NCI-H1694 (cell line): Measurements from ENCODE around the gene THUMPD1.
"Not testable (repeated sequence)": the region's sequence is repeated elsewhere in the genome, so short reads cannot be mapped to it uniquely, and the experiment has no call there.

Source experiments
- DNase-seq: peaks from one replicate; lab custom pipeline; 2025; lab: John Stamatoyannopoulos, UW

THUMPD1 gene

DNA sequence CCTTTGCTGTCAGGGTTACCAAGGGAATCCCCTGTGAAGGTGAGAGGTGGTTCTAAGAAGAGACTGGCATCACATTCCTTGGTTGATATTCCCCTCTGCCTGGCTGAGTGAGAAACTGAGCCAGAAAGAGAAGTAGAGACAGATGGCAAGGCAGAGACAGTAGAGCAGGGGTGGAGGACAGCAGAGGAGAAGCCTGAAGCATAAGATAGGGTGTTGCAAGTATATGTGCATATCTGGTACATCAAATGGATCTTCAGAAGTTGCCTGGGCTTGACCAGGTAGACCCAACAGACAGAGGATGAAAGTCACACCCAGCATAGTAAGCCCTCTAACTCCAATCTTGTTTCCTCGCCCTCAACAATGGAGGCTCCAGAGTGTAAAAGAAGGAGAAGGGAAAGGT is 7.9 kb upstream of the THUMPD1 start:
- DNase-seq: no peak

DNA sequence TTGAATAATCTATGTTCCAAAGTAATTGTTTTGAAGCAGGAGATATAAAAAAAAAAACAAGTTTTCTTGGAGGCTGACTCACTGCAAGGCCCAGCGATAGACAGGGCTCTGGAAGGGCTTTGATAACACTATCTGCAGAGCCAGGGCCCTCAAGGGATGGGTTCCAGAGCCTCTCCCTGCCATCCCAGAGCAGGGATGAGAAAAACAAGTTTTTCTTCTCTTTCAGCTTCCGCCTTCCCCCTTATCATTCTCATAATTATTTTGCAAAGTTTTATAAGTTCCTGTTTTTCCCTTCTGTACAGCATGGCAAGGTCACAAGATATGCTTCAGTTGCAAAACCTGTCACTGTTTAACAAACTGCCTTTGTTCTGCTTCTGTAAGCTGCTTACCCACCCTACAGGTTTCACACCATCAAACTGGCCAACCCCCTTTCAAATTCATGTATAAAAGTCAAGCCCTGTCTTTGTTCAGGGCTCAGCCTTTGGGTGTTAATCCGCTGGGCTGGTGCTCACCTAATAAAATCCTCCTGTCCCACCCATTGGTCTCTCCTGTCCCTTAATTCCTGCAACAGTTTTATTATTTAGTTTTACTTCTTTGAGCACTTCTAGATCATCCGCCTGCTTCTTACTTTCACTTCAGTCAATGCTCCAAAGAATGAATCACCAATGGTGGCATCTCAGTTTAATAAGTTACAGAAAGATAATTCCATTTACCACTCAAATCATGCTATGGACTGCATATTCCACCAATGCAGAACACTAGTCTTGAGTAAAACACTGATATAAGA is 5.6 kb upstream of the THUMPD1 start:
- no peak for DNase-seq

DNA sequence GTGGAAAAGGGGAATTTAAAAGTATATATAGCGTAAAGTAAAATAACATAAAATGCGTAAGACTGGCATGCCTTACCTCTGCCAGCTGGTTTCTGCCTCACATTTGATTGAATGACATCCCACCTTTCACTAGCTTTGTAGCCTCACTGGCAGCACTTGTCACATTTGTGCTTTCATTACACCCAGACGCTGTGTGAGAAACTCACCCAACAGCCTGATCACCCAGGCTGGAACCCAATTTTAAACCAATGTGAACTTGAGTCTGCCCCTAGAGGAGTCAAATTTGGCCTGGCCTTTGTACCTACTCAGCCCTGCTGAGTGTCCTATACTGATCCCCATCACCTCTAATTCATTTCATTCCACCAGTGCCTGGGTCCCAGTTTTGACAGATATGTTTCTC is 4.8 kb upstream of the THUMPD1 start:
- DNase-seq: no peak

DNA sequence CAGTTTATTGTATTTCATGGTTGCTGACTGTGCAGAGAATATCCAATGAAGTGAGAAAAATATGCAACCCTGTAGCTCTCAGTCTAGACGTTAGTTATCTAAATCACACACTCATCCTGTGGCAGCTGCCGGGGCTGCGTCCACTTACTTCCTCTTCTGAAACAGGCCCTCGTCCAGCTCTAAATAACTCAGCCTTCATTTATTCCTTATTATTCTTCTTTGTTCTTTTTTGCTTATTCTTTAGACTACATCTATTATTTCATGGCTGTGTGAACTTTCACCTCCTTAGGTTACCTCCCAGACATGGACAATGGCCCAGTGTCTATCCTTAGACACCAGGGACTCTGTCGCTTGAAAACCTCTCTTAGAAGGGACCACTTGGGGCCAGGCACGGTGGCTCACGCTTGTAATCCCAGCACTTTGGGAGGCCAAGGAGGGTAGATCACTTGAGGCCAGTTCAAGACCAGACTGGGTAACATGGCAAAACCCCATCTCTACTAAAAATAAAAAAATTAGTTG is 3.4 kb upstream of the THUMPD1 start:
- DNase-seq: no peak

DNA sequence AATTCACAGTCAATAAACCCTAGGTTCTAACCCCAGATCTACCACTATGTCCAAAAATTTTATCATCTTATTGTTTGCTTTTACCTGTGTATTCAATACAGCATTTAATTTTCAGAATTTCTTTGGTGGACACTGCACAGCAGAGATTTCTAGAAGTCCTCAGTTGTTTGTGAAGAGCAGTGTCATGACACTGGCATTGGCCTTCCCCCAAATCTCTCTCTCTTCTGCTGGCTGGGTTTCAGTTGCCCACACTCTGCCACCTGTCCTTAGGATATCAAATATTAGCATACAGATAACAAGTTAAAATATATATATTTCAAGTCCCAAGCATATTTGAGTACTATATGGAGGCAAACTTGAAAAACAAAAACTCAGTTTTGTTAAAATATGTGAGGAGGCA is 2.0 kb upstream of the THUMPD1 start:
- DNase-seq: no peak

DNA sequence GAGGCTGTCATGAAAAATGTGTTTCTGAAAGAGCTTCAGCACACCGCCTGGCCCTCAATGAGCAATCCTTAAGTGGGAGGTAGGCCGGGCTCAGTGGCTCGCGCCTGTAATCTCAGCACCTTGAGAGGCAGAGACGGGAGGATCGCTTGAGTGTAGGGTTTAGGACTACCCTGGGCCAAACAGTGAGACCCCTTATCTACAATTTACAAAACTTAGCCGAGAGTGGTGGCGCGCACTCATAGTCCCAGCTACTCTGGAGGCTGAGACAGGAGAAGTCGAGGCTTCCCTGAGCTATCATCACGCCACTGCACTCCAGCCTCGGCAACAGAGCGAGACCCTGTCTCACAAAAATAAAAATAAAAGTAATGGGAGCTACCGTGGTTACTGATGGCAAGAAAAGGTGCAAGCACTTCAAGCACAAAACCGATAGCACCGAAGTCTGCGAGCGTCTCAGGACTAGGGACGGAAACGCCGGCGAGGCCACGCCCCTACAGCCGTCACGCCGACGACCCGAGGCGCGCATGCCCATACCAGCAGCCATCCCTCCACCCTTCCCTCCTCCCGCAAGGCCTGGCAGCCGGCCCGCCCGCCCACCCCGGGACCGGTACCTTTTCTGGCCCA is 607 bp downstream of the THUMPD1 start:
- DNase-seq: peak; percentile 36

DNA sequence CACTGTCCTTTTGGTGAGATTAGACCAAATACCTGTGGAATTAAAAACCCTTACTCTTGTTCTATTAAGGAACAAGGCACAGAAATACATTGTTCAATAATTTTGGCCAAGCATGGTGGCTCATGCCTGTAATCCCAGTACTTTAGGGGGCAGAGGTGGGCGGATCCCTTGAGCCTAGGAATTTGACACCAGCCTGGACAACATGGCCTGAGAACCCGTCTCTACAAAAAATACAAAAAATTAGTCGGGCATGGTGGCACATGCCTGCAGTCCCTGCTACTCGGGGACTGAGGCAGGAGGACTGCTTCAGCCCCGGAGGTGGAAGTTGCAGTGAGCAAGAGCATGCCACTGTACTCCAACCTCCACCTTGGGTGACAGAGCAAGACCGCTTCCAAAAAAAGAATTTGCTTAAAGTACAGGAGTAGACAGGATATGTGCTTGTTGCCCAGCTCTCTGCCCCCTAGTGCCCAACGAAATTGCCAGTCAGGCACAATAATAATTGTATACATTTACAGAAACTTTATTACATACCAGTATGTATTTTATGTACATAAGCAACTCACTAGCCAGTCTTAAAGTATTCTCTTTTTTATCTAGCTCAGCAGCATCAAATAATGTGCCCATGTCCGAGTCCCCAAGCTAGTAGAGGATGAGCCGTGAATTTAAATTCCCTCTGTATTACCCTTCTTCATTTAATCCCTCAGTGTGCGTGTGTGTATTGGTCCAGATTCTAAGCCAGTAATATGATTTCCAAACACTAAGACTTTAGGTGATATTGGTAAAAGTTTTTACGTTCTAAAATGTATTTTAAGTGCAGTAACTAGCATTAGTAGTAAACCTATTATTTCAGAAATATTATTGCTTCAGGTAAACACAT is 1.4 kb downstream of the THUMPD1 start:
- DNase-seq: no peak

DNA sequence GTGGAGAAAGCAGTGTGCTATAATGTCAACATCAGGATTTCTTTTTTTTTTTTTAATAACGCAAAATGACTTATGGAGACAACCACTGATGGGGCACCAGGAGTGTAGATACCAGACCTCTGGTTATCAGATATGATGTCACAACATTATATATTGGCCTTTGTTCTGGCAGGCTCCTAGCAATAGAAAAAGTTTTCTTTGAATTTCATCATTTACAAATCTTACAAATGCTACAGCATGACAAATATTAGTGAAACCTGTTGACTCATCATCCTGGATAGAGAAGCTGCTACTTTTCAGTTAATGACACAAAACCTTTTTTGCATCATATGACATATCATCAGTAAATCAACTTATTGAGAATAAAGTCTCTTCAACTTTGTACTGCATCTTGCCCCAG is 6.1 kb downstream of the THUMPD1 start:
- no peak for DNase-seq

DNA sequence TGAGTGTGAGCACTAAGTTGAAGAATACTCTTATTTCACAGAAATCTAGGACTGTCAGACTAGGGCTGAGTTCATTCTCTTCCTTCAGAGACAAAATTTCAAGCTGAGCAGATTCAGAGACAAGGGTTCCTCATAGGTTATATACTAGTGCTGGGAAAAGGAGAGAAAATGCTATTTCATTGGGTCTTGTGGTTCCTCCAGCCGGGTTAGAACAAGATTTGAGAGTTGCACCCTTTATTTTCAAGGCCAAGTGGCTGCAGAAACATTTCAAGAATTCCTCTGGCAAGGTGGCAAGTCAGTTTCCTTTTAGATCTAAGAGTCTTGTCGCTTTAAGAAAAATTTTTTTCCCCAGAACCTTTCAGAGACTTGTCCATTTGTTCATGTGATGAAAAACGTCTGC is 6.8 kb downstream of the THUMPD1 start:
- DNase-seq: no peak

DNA sequence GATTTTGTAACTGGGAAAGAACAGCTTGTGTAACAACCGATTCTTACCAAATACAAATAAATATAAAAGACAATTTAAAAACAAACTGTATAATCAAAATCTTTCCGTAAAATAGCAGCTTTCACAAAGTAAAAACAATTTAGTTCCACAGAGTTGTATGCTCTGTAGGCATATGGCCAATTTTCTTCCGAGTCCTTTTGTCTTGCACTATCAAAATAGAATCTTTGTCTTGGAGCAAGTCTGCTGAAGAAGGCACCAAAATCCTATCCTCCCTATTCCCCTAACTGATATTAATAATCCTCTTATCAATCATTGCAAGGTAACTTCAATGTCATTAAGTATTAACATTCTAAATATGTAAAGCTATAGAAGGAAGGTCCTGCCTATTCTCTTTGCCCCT is 7.6 kb downstream of the THUMPD1 start:
- DNase-seq: no peak

DNA sequence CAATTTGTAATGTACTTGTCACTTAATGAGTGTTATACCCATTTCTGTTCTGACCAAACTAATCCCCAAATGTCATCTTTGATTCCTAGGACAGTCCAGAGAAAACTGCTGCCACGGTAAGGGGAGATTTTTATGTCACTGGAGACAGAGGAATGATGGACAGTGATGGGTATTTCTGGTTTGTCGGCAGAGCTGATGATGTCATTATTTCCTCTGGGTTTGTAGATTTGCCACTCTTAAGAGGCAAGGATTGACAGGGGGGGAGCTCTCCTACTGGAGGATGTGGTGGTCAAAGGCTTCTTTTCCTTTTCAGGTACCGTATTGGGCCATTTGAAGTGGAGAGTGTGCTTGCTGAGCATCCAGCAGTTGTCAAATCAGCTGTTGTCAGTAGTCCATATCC is 12.5 kb downstream of the THUMPD1 start:
- DNase-seq: no peak

DNA sequence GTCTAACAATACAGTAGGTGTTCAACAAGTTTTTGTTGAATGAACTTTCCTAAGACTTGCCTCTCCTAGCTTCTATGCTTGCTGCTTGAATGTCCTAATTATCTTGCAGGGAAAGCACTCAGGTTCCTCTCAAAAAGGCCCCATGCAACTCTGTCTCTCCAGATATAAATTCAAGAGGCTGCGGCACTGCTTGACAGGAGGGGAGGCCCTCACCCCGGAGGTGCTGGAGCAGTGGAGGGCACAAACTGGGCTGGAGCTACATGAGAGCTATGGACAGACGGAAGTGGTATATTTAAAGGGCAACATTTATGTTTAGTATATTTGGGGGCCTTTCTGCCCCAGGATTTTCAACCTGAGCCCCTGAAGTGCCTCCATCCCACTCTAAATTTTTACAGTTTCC is 14.4 kb downstream of the THUMPD1 start:
- DNase-seq: no peak

DNA sequence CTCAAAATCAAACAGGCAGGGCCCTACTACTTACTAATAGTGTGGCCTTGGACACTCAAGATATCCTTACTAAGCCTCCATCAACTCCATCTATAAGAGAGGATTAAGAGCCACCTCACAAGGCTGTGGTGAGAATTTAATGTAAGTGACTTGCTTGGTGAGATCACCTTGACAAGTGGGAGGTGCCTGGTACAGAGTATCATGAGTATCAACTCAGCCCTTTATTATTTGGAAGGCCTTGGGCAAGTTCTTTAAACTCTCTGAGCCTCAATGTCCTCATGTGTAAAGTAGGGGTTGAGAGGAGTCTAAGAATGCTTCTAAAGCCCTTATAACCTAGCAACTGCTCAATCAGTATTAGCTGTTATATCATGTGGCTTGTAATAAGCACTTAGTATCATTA is 15.0 kb downstream of the THUMPD1 start:
- no peak for DNase-seq

DNA sequence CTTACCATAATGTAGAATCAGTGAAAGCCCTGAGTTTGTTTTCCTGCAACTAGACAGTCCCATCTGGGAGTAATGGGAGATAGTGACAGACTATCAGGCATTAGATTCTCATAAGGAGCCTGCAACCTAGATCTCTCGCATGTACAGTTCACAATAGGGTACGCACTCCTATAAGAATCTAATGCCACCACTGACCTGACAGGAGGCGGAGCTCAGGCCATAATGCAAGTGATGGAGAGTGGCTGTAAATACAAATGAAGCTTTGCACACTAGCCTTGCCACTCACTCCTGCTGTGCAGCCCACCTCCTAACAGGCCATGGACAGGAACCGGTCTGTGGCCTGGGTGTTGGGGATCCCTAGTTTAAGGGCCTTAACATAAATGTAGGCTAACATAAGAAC is 21.4 kb downstream of the THUMPD1 start:
- DNase-seq: no peak

DNA sequence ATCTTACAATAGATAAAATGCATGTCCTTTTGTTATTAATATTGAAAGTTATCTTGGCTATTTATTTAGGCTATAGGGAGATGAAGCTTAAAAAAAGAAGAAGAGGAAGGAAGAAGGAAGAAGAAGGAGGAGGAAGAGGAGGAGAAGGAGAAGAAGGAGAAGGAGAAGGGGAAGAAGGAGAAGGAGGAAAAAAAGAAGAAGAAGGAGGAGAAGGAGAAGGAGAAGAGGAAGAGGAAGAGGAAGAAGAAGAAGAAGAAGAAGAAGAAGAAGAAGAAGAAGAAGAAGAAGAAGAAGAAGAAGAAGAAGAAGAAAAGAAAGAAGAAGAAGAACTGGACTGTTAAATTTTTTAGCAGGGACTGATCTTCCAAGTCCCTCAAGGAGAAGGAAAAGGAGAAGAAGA is 23.9 kb downstream of the THUMPD1 start:
- not testable (repeated sequence) for DNase-seq

DNA sequence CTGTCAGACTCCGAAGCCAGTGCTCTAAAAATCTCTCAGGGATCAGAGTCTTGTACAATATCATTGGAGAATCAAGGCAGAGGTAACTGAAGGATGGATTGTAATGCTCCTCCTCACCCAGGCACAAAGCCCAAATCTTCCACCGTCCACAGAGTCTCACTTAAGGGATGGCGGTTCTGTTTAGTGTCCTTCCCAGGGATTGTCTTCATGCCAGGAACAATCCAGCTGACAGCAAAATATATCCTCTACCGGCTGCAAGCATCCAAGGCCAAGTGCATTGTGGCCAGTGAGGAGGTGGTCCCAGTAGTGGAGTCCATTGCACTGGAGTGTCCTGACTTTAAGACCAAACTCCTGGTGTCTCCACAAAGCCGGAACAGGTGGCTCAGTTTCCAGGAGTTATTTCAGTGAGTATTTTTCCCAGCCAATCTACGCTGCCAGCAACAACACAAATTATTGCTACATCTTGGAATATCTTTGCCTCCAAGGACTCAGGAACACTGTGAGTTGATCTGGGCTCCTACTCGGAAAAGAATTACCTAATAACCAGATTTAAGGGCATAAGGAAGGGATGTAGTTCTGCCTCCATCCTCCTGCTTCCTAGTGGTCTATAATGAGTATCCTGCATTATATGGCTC is 30.2 kb downstream of the THUMPD1 start:
- no peak for DNase-seq

DNA sequence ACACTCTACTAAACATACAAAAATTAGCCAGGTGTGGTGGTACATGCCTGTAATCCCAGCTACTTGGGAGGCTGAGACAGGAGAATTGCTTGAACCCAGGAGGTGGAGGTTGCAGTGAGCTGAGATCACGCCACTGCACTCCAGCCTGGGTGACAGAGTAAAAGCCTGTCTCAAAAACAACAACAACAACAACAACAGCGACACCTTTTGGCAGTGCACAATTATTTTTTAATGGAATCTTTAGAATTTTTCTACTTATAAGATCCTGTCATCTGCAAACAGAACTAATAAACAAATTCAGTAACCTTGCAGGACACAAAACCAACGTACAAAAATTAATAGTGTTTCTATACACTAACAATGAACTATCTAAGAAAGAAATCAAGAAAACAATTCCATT is 33.5 kb downstream of the THUMPD1 start:
- DNase-seq: not testable (repeated sequence)

DNA sequence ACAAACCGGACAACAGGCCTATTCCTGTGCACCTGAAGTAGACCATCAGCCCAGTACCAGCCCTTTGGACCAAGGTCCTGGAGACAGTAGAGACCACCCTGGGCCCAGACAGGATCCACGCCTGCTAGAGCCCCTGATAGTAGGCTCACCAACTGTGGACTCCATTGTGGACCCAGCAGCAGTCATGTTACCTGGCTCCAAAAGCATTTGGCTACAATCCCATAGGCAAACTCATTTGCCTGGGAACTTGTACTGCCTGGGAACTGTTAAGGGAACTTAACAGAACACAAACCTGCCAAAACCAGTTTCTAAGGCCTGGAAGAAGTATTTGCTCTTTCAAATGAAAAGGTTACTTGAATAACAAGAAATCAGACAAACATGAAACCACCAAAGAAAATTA is 34.2 kb downstream of the THUMPD1 start:
- DNase-seq: no peak

DNA sequence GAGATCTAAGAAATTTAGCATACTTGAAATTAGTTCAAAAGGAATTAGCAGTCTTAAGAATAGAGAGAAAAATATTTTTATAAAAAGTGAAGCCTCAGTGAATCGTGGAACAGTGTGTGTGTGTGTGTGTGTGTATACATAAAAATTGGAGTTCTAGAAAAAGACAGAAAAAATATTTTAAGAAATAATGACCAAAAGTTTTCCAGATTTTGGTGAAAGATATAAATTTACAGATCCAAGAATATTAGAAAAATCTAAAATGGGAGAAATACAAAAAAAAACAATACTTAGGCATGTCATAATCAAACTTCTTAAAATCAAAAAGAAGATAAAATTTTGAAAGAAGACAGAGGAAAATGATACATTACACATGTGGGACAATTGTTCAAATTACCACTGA is 35.6 kb downstream of the THUMPD1 start:
- not testable (repeated sequence) for DNase-seq

DNA sequence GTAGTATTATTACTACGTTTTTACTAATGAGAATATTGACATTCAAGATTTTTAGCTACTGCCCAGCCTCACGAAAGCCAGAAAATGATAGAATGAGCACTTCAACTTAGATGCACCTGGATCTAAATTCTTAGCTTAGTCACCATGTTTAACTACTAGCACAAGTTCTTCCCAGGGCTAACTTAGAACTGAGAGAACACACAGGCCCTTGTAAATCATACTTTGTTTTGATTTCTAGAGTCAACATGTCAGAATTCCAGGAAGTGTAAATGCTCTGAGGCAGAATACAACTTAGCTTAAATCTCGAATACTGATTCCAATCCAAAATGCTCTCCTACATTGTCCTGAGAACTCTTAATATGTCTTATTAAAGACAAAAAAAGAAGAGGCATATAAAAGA is 37.3 kb downstream of the THUMPD1 start:
- no peak for DNase-seq

DNA sequence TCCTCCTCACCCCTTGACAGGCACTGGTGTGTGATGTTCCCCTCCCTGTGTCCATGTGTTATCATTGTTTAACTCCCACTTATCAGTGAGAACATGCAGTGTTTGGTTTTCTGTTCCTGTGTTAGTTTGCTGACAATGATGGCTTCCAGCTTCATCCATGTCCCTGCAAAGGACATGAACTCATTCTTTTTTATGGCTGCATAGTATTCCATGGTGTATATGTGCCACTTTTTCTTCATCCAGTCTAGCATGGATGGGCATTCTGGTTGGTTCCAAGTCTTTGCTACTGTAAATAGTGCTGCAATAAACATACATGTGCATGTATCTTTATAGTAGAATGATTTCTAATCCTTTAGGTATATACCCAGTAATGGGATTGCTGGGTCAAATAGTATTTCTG is 39.9 kb downstream of the THUMPD1 start:
- not testable (repeated sequence) for DNase-seq

DNA sequence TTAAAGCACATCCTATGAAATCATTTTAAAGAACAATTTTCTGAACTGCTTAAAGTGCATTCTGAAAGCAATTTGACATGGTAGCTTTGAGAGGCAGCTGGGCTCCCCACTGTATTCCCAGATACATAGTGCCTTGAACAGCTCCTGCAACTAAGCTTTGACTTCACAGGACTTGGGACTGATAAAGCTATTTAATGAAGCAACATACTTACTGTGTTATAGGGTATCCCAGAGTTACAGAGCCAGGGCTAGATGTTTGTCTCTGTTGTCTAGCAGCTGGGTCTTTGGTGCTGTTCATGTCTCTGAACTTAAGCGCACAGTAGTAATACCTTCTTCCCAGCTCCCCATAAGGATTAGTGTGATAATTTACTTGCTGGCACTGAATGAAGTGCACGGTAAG is 45.0 kb downstream of the THUMPD1 start:
- DNase-seq: no peak
